Activated T-cell treated with anti-CD3 and anti-CD28 coated beads, Interleukin-2, amount 50 U/mL, for 24 hours (primary cell): Measurements from ENCODE around the gene IFNK.
A peak's percentile ranks its signal among the peaks of the same experiment; 100 is the strongest.

ENCODE experiments used
- DNase-seq: peaks from one replicate; pipeline ENCODE4 v3.0.0-alpha.2; 2020
- H3K27ac Mint-ChIP-seq: 2 replicates; pipeline ENCODE4 v1.8.0; 2020; ENCODE audit warnings: mild to moderate bottlenecking, mixed read lengths
- H3K27me3 Mint-ChIP-seq: 2 replicates; pipeline ENCODE4 v1.8.0; 2020; ENCODE audit warnings: mixed read lengths
- H3K36me3 Mint-ChIP-seq: 2 replicates; pipeline ENCODE4 v1.8.0; 2020; ENCODE audit warnings: low read depth, mixed read lengths
- H3K4me1 Mint-ChIP-seq: 2 replicates; pipeline ENCODE4 v1.8.0; 2020; ENCODE audit warnings: low read depth, mixed read lengths
- H3K4me3 Mint-ChIP-seq: 2 replicates; pipeline ENCODE4 v1.8.0; 2020; ENCODE audit warnings: mild to moderate bottlenecking, moderate library complexity, mixed read lengths
- H3K9me3 Mint-ChIP-seq: 2 replicates; pipeline ENCODE4 v1.8.0; 2020; ENCODE audit warnings: mixed read lengths

Gene IFNK

GRCh38 chr9:27527702-27528075, 3.6 kb downstream of the IFNK start:
- H3K4me1 Mint-ChIP-seq = peaks cover 21% of the 10 kb centered on the region
- H3K36me3 Mint-ChIP-seq = no peaks in the 10 kb centered on the region
- H3K9me3 Mint-ChIP-seq = no peaks in the 10 kb centered on the region
- H3K27ac Mint-ChIP-seq = no peak overlapping the region
- H3K27me3 Mint-ChIP-seq = peaks cover 20% of the 10 kb centered on the region
- peak overlapping the region; percentile 85 for H3K4me3 Mint-ChIP-seq
- DNase-seq = no peak

GRCh38 chr9:27528076-27528885, 4.2 kb downstream of the IFNK start:
- Mint-ChIP-seq H3K27ac (peak overlapping the region; percentile 72), H3K27me3 (peaks cover 20% of the 10 kb centered on the region), H3K4me3 (peak overlapping the region; percentile 85), H3K9me3 (no peaks in the 10 kb centered on the region), H3K36me3 (no peaks in the 10 kb centered on the region), H3K4me1 (peaks cover 21% of the 10 kb centered on the region)
- peak; percentile 67 for DNase-seq

DNA sequence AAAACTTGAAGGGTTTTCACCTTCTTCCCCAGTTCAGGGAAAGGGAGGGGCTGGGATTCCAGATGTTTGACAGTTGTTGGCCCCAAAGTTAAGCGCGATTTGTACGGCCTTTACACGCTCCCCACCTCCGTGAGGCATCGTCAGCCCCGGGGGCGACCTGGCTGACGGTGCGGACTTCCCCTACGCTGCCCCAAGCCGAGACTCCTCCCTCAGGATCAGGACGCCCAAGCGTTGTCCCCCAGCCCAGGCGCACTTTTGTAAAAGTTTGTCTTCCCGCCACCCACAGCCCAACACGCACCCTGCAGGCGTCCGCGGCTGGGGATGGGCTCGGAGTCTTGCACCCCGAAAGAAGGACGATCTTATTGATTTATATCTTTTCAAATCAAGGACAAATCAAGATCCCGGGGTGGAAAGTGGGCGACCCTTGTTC, 4.8 kb downstream of the IFNK start:
- Mint-ChIP-seq H3K36me3 (no peaks in the 10 kb centered on the region), H3K27me3 (peaks cover 20% of the 10 kb centered on the region), H3K4me3 (peak overlapping the region; percentile 85), H3K9me3 (no peaks in the 10 kb centered on the region), H3K27ac (peak overlapping the region; percentile 72), H3K4me1 (peaks cover 21% of the 10 kb centered on the region)
- DNase-seq = peak; percentile 67

DNA sequence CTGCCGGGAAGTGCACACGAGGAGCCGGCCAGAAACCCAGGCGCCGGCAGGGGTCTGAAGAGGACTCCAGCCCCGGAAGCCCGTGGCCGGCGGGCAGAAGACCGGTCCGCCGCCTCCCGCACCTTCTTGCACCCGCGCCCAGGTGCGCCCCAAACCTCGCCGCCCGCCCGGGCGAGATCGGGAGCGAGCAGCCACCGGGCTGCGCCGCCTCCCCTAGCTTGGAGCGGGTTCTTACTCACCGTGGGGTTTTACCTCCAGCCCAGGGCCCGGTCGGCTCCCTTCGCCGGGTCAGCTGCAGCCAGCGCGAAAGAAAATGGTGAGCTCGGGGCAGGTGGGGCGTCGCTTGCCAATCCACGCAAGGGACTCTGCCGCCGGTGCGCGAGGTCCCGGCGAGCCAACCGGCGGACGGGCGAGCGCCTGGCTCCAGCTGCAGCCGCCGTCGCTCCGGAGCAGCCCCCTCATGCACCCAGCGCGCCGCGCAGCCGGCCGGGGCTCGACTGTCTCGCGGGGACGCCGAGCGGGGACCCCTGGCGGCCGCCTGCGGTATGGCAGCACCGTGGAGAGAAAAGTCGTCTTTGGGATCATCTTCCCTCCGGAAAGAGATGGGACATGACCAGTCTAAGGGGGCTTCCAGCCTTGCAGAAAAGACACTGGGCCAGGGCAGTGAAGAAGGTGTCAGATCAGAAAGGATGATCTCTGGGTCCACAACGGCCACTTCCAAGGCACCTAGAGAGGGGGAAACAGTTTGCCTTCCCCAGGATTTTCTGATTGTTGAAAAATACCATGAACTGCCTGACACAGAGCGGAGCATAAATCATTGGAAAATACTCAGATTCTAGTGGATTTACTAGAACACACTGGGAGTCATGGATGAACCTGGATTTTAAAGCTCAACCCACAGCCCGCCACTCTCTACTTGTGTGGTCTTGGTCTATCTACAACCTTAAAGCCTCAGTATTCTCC, 5.5 kb downstream of the IFNK start, which contains the start of gene MOB3B:
Gene MOB3B, minus strand, starts transcription at position 499 of the 963 bp plus-strand sequence. CDS start 74,264 bp downstream, outside the sequence.
- peak within 1 kb of the TSS; percentile 72 for H3K27ac Mint-ChIP-seq
- DNase-seq = peak; percentile 88
- peaks cover 16% of the 10 kb centered on the region for H3K4me1 Mint-ChIP-seq

DNA sequence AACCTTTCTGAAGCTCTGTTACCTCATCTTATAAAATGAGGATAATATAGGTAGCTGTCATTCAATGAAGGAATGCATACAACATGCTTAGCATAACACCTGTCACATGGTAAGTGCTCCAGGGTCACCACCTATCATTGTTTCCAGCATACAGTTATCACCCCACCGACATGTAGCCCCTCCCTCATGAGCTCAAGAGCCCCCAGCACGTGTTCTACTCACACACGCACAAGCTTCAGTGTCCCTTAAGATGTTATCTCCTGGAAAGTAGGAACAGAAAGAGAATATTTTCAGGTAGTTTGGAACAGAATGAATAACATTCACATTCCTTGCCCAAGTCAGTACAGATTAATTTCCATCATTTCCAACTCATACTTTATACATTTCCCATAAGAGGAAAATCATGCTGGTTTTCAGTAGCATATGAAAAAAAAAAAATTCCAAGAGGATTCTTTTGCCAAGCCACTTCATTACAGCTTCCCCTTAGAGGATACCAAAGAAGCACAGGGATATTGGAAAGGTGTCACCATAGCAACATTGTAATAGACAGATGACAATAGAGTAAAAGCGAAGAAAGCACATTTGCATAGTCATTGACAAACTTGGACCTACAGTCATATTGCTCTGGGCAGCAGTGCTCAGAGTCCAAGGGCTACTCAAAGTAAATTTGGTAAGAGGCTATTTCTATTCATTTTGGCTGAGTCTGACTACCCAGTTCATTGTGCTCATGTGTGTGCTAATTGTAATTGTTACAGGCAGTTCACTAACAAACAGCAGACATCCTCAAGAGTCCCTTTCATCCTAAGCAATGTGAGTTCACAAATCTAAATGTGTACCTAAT, 7.0 kb downstream of the IFNK start:
- Mint-ChIP-seq H3K9me3 (no peaks in the 10 kb centered on the region), H3K4me1 (peaks cover 16% of the 10 kb centered on the region), H3K27ac (no peak overlapping the region), H3K36me3 (no peaks in the 10 kb centered on the region), H3K4me3 (no peak overlapping the region), H3K27me3 (peaks cover 20% of the 10 kb centered on the region)
- no peak for DNase-seq

More for the DNA sequence above, 5.5 kb downstream of the IFNK start, which contains the start of gene MOB3B:
- Mint-ChIP-seq H3K27me3 (peaks cover 20% of the 10 kb centered on the region), H3K4me3 (peak within 1 kb of the TSS; percentile 85), H3K36me3 (no peaks in the 10 kb centered on the region), H3K9me3 (no peaks in the 10 kb centered on the region)

DNA sequence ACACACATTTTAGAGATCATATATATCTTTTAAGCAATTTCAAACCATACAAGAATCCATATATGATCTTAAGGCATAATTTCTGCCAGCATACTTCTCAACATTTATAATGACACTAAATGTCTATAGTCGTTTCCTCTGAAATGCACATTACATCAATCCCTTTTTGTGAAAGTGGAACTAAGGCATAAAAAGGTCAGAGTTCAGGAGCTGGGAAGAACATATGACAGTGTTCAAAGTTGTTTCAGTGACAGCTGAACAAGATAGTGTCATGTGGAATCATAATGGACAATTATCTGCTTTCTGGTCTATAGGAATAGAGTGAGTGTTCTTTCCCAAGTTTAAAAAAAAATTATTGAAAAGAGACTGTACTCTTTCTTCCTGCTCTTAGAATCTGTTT, 8.0 kb downstream of the IFNK start:
- H3K36me3 Mint-ChIP-seq = no peaks in the 10 kb centered on the region
- H3K27ac Mint-ChIP-seq = no peak overlapping the region
- peaks cover 16% of the 10 kb centered on the region for H3K4me1 Mint-ChIP-seq
- no peaks in the 10 kb centered on the region for H3K9me3 Mint-ChIP-seq
- H3K27me3 Mint-ChIP-seq = peaks cover 13% of the 10 kb centered on the region
- no peak for DNase-seq
- no peak overlapping the region for H3K4me3 Mint-ChIP-seq

GRCh38 chr9:27533311-27533710, 9.2 kb downstream of the IFNK start:
- no peaks in the 10 kb centered on the region for H3K36me3 Mint-ChIP-seq
- no peak overlapping the region for H3K4me3 Mint-ChIP-seq
- H3K27me3 Mint-ChIP-seq = peaks cover under 1% of the 10 kb centered on the region
- no peak for DNase-seq
- H3K27ac Mint-ChIP-seq = no peak overlapping the region
- H3K4me1 Mint-ChIP-seq = peaks cover 9% of the 10 kb centered on the region
- no peaks in the 10 kb centered on the region for H3K9me3 Mint-ChIP-seq

DNA sequence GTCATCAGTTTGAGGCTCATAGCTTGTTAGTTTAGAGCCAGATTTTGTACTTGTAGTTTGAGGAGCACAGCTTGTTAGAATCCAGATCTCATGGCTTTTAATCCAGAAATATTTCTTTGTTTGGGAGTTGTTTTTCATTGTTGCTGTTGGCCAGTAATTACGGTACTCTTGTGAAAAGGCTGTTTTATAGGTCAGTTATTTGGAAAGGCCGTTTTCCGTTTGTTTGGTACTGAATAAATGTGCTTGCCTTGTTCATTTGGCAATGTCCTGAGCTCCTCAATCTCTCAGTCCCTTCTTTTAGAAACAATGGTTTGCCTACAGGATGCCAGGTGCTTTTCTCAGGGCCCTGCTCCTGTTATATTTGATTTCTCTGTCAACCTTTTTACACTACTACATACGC, 10.0 kb downstream of the IFNK start:
- no peak for DNase-seq
- no peak overlapping the region for H3K27ac Mint-ChIP-seq
- H3K27me3 Mint-ChIP-seq = no peaks in the 10 kb centered on the region

GRCh38 chr9:27534658-27535209, 10.6 kb downstream of the IFNK start:
- Mint-ChIP-seq H3K4me3 (no peak overlapping the region), H3K36me3 (no peaks in the 10 kb centered on the region), H3K4me1 (peaks cover 2% of the 10 kb centered on the region), H3K27me3 (no peaks in the 10 kb centered on the region), H3K27ac (no peak overlapping the region), H3K9me3 (no peaks in the 10 kb centered on the region)
- no peak for DNase-seq

More for the DNA sequence above, 10.0 kb downstream of the IFNK start:
- peaks cover 3% of the 10 kb centered on the region for H3K4me1 Mint-ChIP-seq
- no peaks in the 10 kb centered on the region for H3K36me3 Mint-ChIP-seq
- no peaks in the 10 kb centered on the region for H3K9me3 Mint-ChIP-seq
- H3K4me3 Mint-ChIP-seq = no peak overlapping the region

DNA sequence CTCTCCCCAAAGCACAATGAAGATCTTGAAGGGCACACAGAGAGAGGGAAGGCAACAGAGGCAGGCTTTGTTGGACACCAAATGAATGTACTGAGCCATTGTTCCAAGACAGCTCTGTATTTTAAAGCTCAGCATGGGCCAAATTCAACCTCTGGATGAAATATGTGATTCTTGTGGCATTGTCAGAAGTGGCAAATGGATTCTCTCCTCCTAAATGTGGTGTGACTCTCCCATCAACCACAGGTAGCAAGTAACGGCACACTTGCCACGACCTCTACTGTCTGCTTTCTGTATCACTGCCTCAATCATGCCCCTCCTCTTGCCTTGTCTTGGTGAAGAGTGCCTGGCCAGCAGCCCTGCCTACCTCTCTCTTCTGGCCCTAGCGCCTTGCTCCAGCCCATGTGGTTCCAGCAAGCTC, 11.6 kb downstream of the IFNK start:
- Mint-ChIP-seq H3K36me3 (no peaks in the 10 kb centered on the region), H3K27me3 (no peaks in the 10 kb centered on the region), H3K4me3 (no peak overlapping the region), H3K4me1 (no peaks in the 10 kb centered on the region), H3K27ac (no peak overlapping the region), H3K9me3 (no peaks in the 10 kb centered on the region)
- DNase-seq = no peak

GRCh38 chr9:27536168-27536567, 12.1 kb downstream of the IFNK start:
- peaks cover 2% of the 10 kb centered on the region for H3K36me3 Mint-ChIP-seq
- H3K27me3 Mint-ChIP-seq = no peaks in the 10 kb centered on the region
- no peaks in the 10 kb centered on the region for H3K4me1 Mint-ChIP-seq
- DNase-seq = no peak
- H3K4me3 Mint-ChIP-seq = no peak overlapping the region
- no peaks in the 10 kb centered on the region for H3K9me3 Mint-ChIP-seq
- H3K27ac Mint-ChIP-seq = no peak overlapping the region

DNA sequence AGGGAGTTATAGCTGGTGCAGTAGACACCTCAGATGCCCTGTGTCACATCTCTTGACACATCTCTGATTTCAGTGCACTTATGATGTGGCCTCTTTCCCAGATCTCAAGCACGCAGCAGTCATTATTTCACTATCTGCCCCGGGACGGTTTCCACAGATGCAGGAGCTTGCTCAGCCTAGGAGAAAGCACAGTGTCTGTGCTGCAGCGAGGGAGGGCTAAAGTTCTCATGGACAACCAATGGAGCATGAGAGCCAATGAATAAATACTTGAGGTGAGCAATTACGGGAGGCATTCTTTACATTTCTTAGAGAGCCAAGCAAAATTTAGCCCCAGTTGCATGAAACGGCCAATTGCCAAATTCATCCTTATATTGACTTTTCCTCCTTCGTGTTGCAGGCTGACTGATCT, 12.9 kb downstream of the IFNK start:
- Mint-ChIP-seq H3K27ac (no peak overlapping the region), H3K9me3 (no peaks in the 10 kb centered on the region), H3K4me3 (no peak overlapping the region), H3K27me3 (no peaks in the 10 kb centered on the region), H3K4me1 (no peaks in the 10 kb centered on the region), H3K36me3 (peaks cover 2% of the 10 kb centered on the region)
- DNase-seq = no peak

DNA sequence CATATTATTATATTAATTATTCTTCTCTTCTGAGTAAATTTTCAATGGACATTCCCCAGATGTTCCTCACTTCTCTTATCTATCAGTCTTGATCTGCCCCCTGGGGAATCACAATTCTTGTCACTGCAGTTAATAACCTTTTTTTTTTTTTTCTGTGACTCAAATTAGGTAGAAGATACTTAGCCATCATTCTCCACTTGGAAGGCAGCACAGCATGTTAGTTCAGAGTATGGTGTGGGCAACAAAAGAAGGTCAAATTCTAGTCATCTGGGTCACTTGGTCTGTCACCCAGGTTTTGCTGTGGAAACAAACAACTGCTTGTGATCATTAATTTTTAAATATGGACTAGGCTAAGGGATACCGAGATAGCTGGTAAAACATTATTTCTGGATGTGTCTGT, 13.7 kb downstream of the IFNK start:
- Mint-ChIP-seq H3K27ac (no peak overlapping the region), H3K36me3 (peaks cover 8% of the 10 kb centered on the region), H3K4me3 (no peak overlapping the region), H3K4me1 (no peaks in the 10 kb centered on the region), H3K9me3 (no peaks in the 10 kb centered on the region), H3K27me3 (no peaks in the 10 kb centered on the region)
- DNase-seq = no peak

GRCh38 chr9:27538647-27539046, 14.6 kb downstream of the IFNK start:
- Mint-ChIP-seq H3K9me3 (no peaks in the 10 kb centered on the region), H3K4me3 (no peak overlapping the region), H3K27ac (no peak overlapping the region), H3K4me1 (no peaks in the 10 kb centered on the region), H3K27me3 (no peaks in the 10 kb centered on the region), H3K36me3 (peaks cover 14% of the 10 kb centered on the region)
- no peak for DNase-seq
